ENCODE measurements around the gene MED25. TPM values are rescaled to one million over a fixed set of nuclear protein-coding genes. Genes with fewer than 3 reads are reported as not detected.

MED25 gene
- total and polyA plus RNA-seq, 2 donors, result 7.6 to 48.0 TPM

- H3K27me3 ChIP-seq (ENCODE audit: control insufficient read depth in 2 of 2, insufficient read depth in 1 of 2, low read length in 1 of 2), result no peaks in the 10 kb centered on the region
- H3K36me3 ChIP-seq (ENCODE audit: control insufficient read depth in 2 of 2, insufficient read depth in 2 of 2, low read length in 1 of 2), result peaks cover 90 to 94% of the 10 kb centered on the region in 2 donors
- no peak overlapping the region for H3K27ac ChIP-seq (ENCODE audit: low read depth in 1 of 2, low read length in 1 of 2)
- no peaks in the 10 kb centered on the region for H3K4me1 ChIP-seq (ENCODE audit: control insufficient read depth in 2 of 2, insufficient read depth in 2 of 2, low read length in 2 of 2)
- no peaks in the 10 kb centered on the region for H3K9me3 ChIP-seq (ENCODE audit: control insufficient read depth in 2 of 2, insufficient read depth in 1 of 2, low read length in 1 of 2)
- DNase-seq (ENCODE audit: low read depth in 6 of 9, low spot score in 9 of 9), result no peak
- no peak overlapping the region for H3K4me3 ChIP-seq (ENCODE audit: low read length in 2 of 2)
- WGBS, result 98% methylated on average over 12 of the region's 12 CpGs
Measured at GRCh38 chr19:49835562-49835961, 17.5 kb downstream of the MED25 start.

GRCh38 chr19:49836176-49837008 is 18.3 kb downstream of the MED25 start:
- 98% methylated on average over 20 of the region's 20 CpGs for WGBS
- H3K27ac ChIP-seq (ENCODE audit: low read depth in 1 of 2, low read length in 1 of 2), result no peak overlapping the region
- H3K27me3 ChIP-seq (ENCODE audit: control insufficient read depth in 2 of 2, insufficient read depth in 1 of 2, low read length in 1 of 2), result no peaks in the 10 kb centered on the region
- no peaks in the 10 kb centered on the region for H3K4me1 ChIP-seq (ENCODE audit: control insufficient read depth in 2 of 2, insufficient read depth in 2 of 2, low read length in 2 of 2)
- H3K9me3 ChIP-seq (ENCODE audit: control insufficient read depth in 2 of 2, insufficient read depth in 1 of 2, low read length in 1 of 2), result no peaks in the 10 kb centered on the region
- H3K4me3 ChIP-seq (ENCODE audit: low read length in 2 of 2), result no peak overlapping the region
- peaks cover 87 to 93% of the 10 kb centered on the region in 2 donors for H3K36me3 ChIP-seq (ENCODE audit: control insufficient read depth in 2 of 2, insufficient read depth in 2 of 2, low read length in 1 of 2)
- DNase-seq (ENCODE audit: low read depth in 6 of 9, low spot score in 9 of 9), result no peak

- no peak for DNase-seq (ENCODE audit: low read depth in 6 of 9, low spot score in 9 of 9)
- H3K27me3 ChIP-seq (ENCODE audit: control insufficient read depth in 2 of 2, insufficient read depth in 1 of 2, low read length in 1 of 2), result no peaks in the 10 kb centered on the region
- H3K27ac ChIP-seq (ENCODE audit: low read depth in 1 of 2, low read length in 1 of 2), result no peak overlapping the region
- H3K36me3 ChIP-seq (ENCODE audit: control insufficient read depth in 2 of 2, insufficient read depth in 2 of 2, low read length in 1 of 2), result peaks cover 82 to 88% of the 10 kb centered on the region in 2 donors
- H3K9me3 ChIP-seq (ENCODE audit: control insufficient read depth in 2 of 2, insufficient read depth in 1 of 2, low read length in 1 of 2), result no peaks in the 10 kb centered on the region
- over 99% methylated on average over 5 of the region's 5 CpGs for WGBS
- H3K4me3 ChIP-seq (ENCODE audit: low read length in 2 of 2), result no peak overlapping the region
- H3K4me1 ChIP-seq (ENCODE audit: control insufficient read depth in 2 of 2, insufficient read depth in 2 of 2, low read length in 2 of 2), result no peaks in the 10 kb centered on the region
Measured at GRCh38 chr19:49837009-49837310, 18.9 kb downstream of the MED25 start.

- Histone ChIP-seq H3K4me1 (ENCODE audit: control insufficient read depth in 2 of 2, insufficient read depth in 2 of 2, low read length in 2 of 2) (no peaks in the 10 kb centered on the region), H3K36me3 (ENCODE audit: control insufficient read depth in 2 of 2, insufficient read depth in 2 of 2, low read length in 1 of 2) (peaks cover 77 to 83% of the 10 kb centered on the region in 2 donors), H3K4me3 (ENCODE audit: low read length in 2 of 2) (no peak overlapping the region), H3K27ac (ENCODE audit: low read depth in 1 of 2, low read length in 1 of 2) (no peak overlapping the region), H3K9me3 (ENCODE audit: control insufficient read depth in 2 of 2, insufficient read depth in 1 of 2, low read length in 1 of 2) (no peaks in the 10 kb centered on the region), H3K27me3 (ENCODE audit: control insufficient read depth in 2 of 2, insufficient read depth in 1 of 2, low read length in 1 of 2) (no peaks in the 10 kb centered on the region)
- WGBS, result 98% methylated on average over 9 of the region's 9 CpGs
- DNase-seq (ENCODE audit: low read depth in 6 of 9, low spot score in 9 of 9), result no peak
Measured at GRCh38 chr19:49837425-49837824, 19.3 kb downstream of the MED25 start.

GRCh38 chr19:49838885-49839588 is 20.9 kb downstream of the MED25 start:
- H3K9me3 ChIP-seq (ENCODE audit: control insufficient read depth in 2 of 2, insufficient read depth in 1 of 2, low read length in 1 of 2), result no peaks in the 10 kb centered on the region
- no peak overlapping the region for H3K4me3 ChIP-seq (ENCODE audit: low read length in 2 of 2)
- H3K27me3 ChIP-seq (ENCODE audit: control insufficient read depth in 2 of 2, insufficient read depth in 1 of 2, low read length in 1 of 2), result no peaks in the 10 kb centered on the region
- H3K36me3 ChIP-seq (ENCODE audit: control insufficient read depth in 2 of 2, insufficient read depth in 2 of 2, low read length in 1 of 2), result peaks cover 66 to 67% of the 10 kb centered on the region in 2 donors
- 97% methylated on average over 18 of the region's 18 CpGs for WGBS
- H3K4me1 ChIP-seq (ENCODE audit: control insufficient read depth in 2 of 2, insufficient read depth in 2 of 2, low read length in 2 of 2), result no peaks in the 10 kb centered on the region
- no peak overlapping the region for H3K27ac ChIP-seq (ENCODE audit: low read depth in 1 of 2, low read length in 1 of 2)
- no peak for DNase-seq (ENCODE audit: low read depth in 6 of 9, low spot score in 9 of 9)

- Histone ChIP-seq H3K4me3 (ENCODE audit: low read length in 2 of 2) (no peak overlapping the region), H3K4me1 (ENCODE audit: control insufficient read depth in 2 of 2, insufficient read depth in 2 of 2, low read length in 2 of 2) (no peaks in the 10 kb centered on the region), H3K27me3 (ENCODE audit: control insufficient read depth in 2 of 2, insufficient read depth in 1 of 2, low read length in 1 of 2) (no peaks in the 10 kb centered on the region), H3K36me3 (ENCODE audit: control insufficient read depth in 2 of 2, insufficient read depth in 2 of 2, low read length in 1 of 2) (peaks cover 60% of the 10 kb centered on the region in 2 donors), H3K27ac (ENCODE audit: low read depth in 1 of 2, low read length in 1 of 2) (no peak overlapping the region), H3K9me3 (ENCODE audit: control insufficient read depth in 2 of 2, insufficient read depth in 1 of 2, low read length in 1 of 2) (no peaks in the 10 kb centered on the region)
- no peak for DNase-seq (ENCODE audit: low read depth in 6 of 9, low spot score in 9 of 9)
- WGBS, result 98% methylated on average over 11 of the region's 11 CpGs
Measured at GRCh38 chr19:49839713-49840112, 21.6 kb downstream of the MED25 start.

GRCh38 chr19:49840321-49840720 is 22.2 kb downstream of the MED25 start:
- 93% methylated on average over 11 of the region's 11 CpGs for WGBS
- Histone ChIP-seq H3K4me1 (ENCODE audit: control insufficient read depth in 2 of 2, insufficient read depth in 2 of 2, low read length in 2 of 2) (no peaks in the 10 kb centered on the region), H3K4me3 (ENCODE audit: low read length in 2 of 2) (no peak overlapping the region), H3K27ac (ENCODE audit: low read depth in 1 of 2, low read length in 1 of 2) (no peak overlapping the region), H3K36me3 (ENCODE audit: control insufficient read depth in 2 of 2, insufficient read depth in 2 of 2, low read length in 1 of 2) (peaks cover 54% of the 10 kb centered on the region in 2 donors), H3K9me3 (ENCODE audit: control insufficient read depth in 2 of 2, insufficient read depth in 1 of 2, low read length in 1 of 2) (no peaks in the 10 kb centered on the region), H3K27me3 (ENCODE audit: control insufficient read depth in 2 of 2, insufficient read depth in 1 of 2, low read length in 1 of 2) (no peaks in the 10 kb centered on the region)
- DNase-seq (ENCODE audit: low read depth in 6 of 9, low spot score in 9 of 9), result no peak

GRCh38 chr19:49840736-49841249 is 22.7 kb downstream of the MED25 start:
- Histone ChIP-seq H3K4me3 (ENCODE audit: low read length in 2 of 2) (no peak overlapping the region), H3K9me3 (ENCODE audit: control insufficient read depth in 2 of 2, insufficient read depth in 1 of 2, low read length in 1 of 2) (no peaks in the 10 kb centered on the region), H3K27ac (ENCODE audit: low read depth in 1 of 2, low read length in 1 of 2) (no peak overlapping the region), H3K36me3 (ENCODE audit: control insufficient read depth in 2 of 2, insufficient read depth in 2 of 2, low read length in 1 of 2) (peaks cover 49% of the 10 kb centered on the region in 2 donors), H3K27me3 (ENCODE audit: control insufficient read depth in 2 of 2, insufficient read depth in 1 of 2, low read length in 1 of 2) (no peaks in the 10 kb centered on the region), H3K4me1 (ENCODE audit: control insufficient read depth in 2 of 2, insufficient read depth in 2 of 2, low read length in 2 of 2) (peaks cover 0 to under 1% of the 10 kb centered on the region in 2 donors)
- 96% methylated on average over 17 of the region's 17 CpGs for whole genome bisulfite sequencing
- no peak for DNase-seq (ENCODE audit: low read depth in 6 of 9, low spot score in 9 of 9)

- H3K27ac ChIP-seq (ENCODE audit: low read depth in 1 of 2, low read length in 1 of 2), result no peak overlapping the region
- H3K9me3 ChIP-seq (ENCODE audit: control insufficient read depth in 2 of 2, insufficient read depth in 1 of 2, low read length in 1 of 2), result no peaks in the 10 kb centered on the region
- H3K36me3 ChIP-seq (ENCODE audit: control insufficient read depth in 2 of 2, insufficient read depth in 2 of 2, low read length in 1 of 2), result peaks cover 25 to 27% of the 10 kb centered on the region in 2 donors
- H3K27me3 ChIP-seq (ENCODE audit: control insufficient read depth in 2 of 2, insufficient read depth in 1 of 2, low read length in 1 of 2), result no peaks in the 10 kb centered on the region
- H3K4me3 ChIP-seq (ENCODE audit: low read length in 2 of 2), result no peak overlapping the region
- peaks cover 0 to 3% of the 10 kb centered on the region in 2 donors for H3K4me1 ChIP-seq (ENCODE audit: control insufficient read depth in 2 of 2, insufficient read depth in 2 of 2, low read length in 2 of 2)
- WGBS, result 94% methylated on average over 3 of the region's 3 CpGs
- no peak for DNase-seq (ENCODE audit: low read depth in 6 of 9, low spot score in 9 of 9)
Measured at GRCh38 chr19:49843265-49843664, 25.2 kb downstream of the MED25 start.
